Cardiac muscle cell (in vitro differentiated cells and primary cell): ENCODE measurements around the gene SH3RF3. TPM values are rescaled to one million over a fixed set of nuclear protein-coding genes. Genes with fewer than 3 reads are reported as not detected.

Experiments used
- DNase-seq, 2 donors: peaks; one replicate each; pipeline versions ENCODE4 v3.0.0 to v3.0.0-alpha.2; 2010 to 2017; ENCODE audit warnings: low read depth in 1 of 2, low spot score in 1 of 2
- H3K27ac ChIP-seq: fragments of 200-600 bp; sonication (generic); 2 replicates; pipeline ENCODE4 v1.5.1; 2016
- H3K27me3 ChIP-seq: fragments of 200-600 bp; sonication (generic); 2 replicates; pipeline ENCODE4 v1.6.0; 2016; ENCODE audit warnings: control low read depth
- H3K36me3 ChIP-seq: fragments of 200-600 bp; sonication (generic); 2 replicates; pipeline ENCODE4 v1.5.1; 2016; ENCODE audit warnings: control low read depth
- H3K4me1 ChIP-seq: fragments of 200-600 bp; sonication (generic); 2 replicates; pipeline ENCODE4 v1.8.1; 2017; ENCODE audit warnings: low read depth, mild to moderate bottlenecking, mixed run types
- H3K4me3 ChIP-seq: fragments of 200-600 bp; sonication (generic); 2 replicates; pipeline ENCODE4 v1.5.1; 2016; ENCODE audit warnings: mild to moderate bottlenecking
- H3K9me3 ChIP-seq: fragments of 200-600 bp; sonication (generic); 2 replicates; pipeline ENCODE4 v1.5.1; 2017; ENCODE audit warnings: low read depth, mild to moderate bottlenecking, control low read depth
- CTCF ChIP-seq: IDR thresholded peaks from 2 replicates; pipeline ENCODE4 v1.5.1; 2012; ENCODE audit warnings: low read depth, mild to moderate bottlenecking, low read length
- polyA plus RNA-seq: library from polyadenylated mRNA; unstranded; fragments of >200 nt; fragmentation: Nextera tagmentation; extraction: Ambion mirVana; gene quantifications from 2 replicates; pipeline ENCODE4 v1.2.1, GENCODE V29; 2016
- total RNA-seq: library from RNA; depleted of rRNA; stranded (reverse); fragments of >200 nt; gene quantifications from 2 replicates; pipeline ENCODE4 v1.2.3, GENCODE V29; 2016

The SH3RF3 gene
- total and polyA plus RNA-seq, 2 experiments from 2014 or later, result 1.2 to 1.7 TPM

GRCh38 chr2:109405873-109406272 is 276.9 kb downstream of the SH3RF3 start:
- no peaks in the 10 kb centered on the region for H3K4me1 ChIP-seq
- no peak overlapping the region for H3K27ac ChIP-seq

GRCh38 chr2:109406301-109406700 is 277.3 kb downstream of the SH3RF3 start:
- Histone ChIP-seq H3K36me3 (no peaks in the 10 kb centered on the region), H3K27me3 (no peaks in the 10 kb centered on the region), H3K27ac (no peak overlapping the region), H3K9me3 (no peaks in the 10 kb centered on the region), H3K4me3 (no peak overlapping the region), H3K4me1 (no peaks in the 10 kb centered on the region)
- DNase-seq, result no peak
- TF ChIP-seq CTCF, result no peak

More at GRCh38 chr2:109405873-109406272, 276.9 kb downstream of the SH3RF3 start:
- Histone ChIP-seq H3K4me3 (no peak overlapping the region), H3K36me3 (no peaks in the 10 kb centered on the region), H3K27me3 (no peaks in the 10 kb centered on the region), H3K9me3 (no peaks in the 10 kb centered on the region)
- no peak for DNase-seq
- TF ChIP-seq CTCF, result no peak

- no peaks in the 10 kb centered on the region for H3K4me1 ChIP-seq
- no peaks in the 10 kb centered on the region for H3K27me3 ChIP-seq
- no peak for DNase-seq
- no peak overlapping the region for H3K27ac ChIP-seq
- H3K4me3 ChIP-seq, result no peak overlapping the region
- no peaks in the 10 kb centered on the region for H3K36me3 ChIP-seq
- H3K9me3 ChIP-seq, result no peaks in the 10 kb centered on the region
- no peak for TF ChIP-seq CTCF
Measured at GRCh38 chr2:109407276-109408042, 278.5 kb downstream of the SH3RF3 start.

- no peaks in the 10 kb centered on the region for H3K9me3 ChIP-seq
- TF ChIP-seq CTCF, result no peak
- H3K27ac ChIP-seq, result no peak overlapping the region
- no peaks in the 10 kb centered on the region for H3K4me1 ChIP-seq
- H3K27me3 ChIP-seq, result no peaks in the 10 kb centered on the region
- no peaks in the 10 kb centered on the region for H3K36me3 ChIP-seq
- H3K4me3 ChIP-seq, result no peak overlapping the region
- no peak for DNase-seq
Measured at GRCh38 chr2:109408043-109408335, 279.0 kb downstream of the SH3RF3 start.

- Histone ChIP-seq H3K9me3 (no peaks in the 10 kb centered on the region), H3K4me3 (no peak overlapping the region), H3K36me3 (no peaks in the 10 kb centered on the region), H3K27me3 (no peaks in the 10 kb centered on the region), H3K27ac (no peak overlapping the region), H3K4me1 (no peaks in the 10 kb centered on the region)
- no peak for TF ChIP-seq CTCF
- DNase-seq, result no peak
Measured at GRCh38 chr2:109409321-109410038, 280.5 kb downstream of the SH3RF3 start.
